HCT116 (cell line): Measurements from ENCODE around the gene ACTG2. TPM values are rescaled to one million over a fixed set of nuclear protein-coding genes. Genes with fewer than 3 reads are reported as not detected.

Source experiments
- ATAC-seq: fragments of 200-7000 bp; cut with Tn5 transposase; 2 replicates; pipeline ENCODE4 v1.9.1; 2020; ENCODE audit warnings: mild to moderate bottlenecking, moderate library complexity
- BruUV-seq: library from RNA; stranded (reverse); fragments of 400-500 nt; replicated peaks from 2 replicates; lab custom pipeline; 2021; lab: Mats Ljungman, UMichigan
- CTCF ChIA-PET: fragments of 300-600 bp; sonication (Branson Sonifier 250); formaldehyde crosslinking; loops from one replicate; lab custom pipeline; 2021; ENCODE audit warnings: antibody characterized with exemption; lab: Charles Lee
- POLR2A ChIA-PET: fragments of 300-600, 350-600 bp; sonication (Branson Sonifier 250); formaldehyde crosslinking; loops from one replicate; lab custom pipeline; 2021; ENCODE audit warnings: antibody characterized with exemption; lab: Charles Lee
- RAD21 ChIA-PET, 2 experiments: fragments of 300-600 bp; sonication (Branson Sonifier 250); formaldehyde crosslinking; loops; one replicate each; lab custom pipeline; 2023; ENCODE audit warnings: low total read pairs in 2 of 2; ENCODE audit not compliant: uncharacterized antibody in 2 of 2, unreplicated experiment in 2 of 2, low non-redundant PET in 1 of 2; lab: Charles Lee
- DNase-seq: peaks from one replicate; pipeline ENCODE4 v3.0.0-alpha.2; 2010; ENCODE audit warnings: low read depth, low spot score
- H2AFZ ChIP-seq: fragments of 200-600 bp; shearing (Covaris generic), sonication (generic); 2 replicates; pipeline ENCODE4 v1.6.1; 2017; ENCODE audit warnings: low read depth, mixed run types, mixed read lengths, antibody characterized with exemption, low read length; ENCODE audit not compliant: poor library complexity, severe bottlenecking
- H3K27ac ChIP-seq: 2 replicates; pipeline ENCODE4 v1.5.1; 2012; ENCODE audit warnings: low read depth, low read length
- H3K27me3 ChIP-seq: fragments of 200-600 bp; sonication (generic); 2 replicates; pipeline ENCODE4 v1.6.1; 2016; ENCODE audit warnings: mixed run types, low read length, mixed read lengths; ENCODE audit not compliant: insufficient read depth
- H3K36me3 ChIP-seq, 2 experiments: fragments of 200-500 bp in 1 of 2; fragments of 200-600 bp in 1 of 2; sonication (Bioruptor generic) in 1 of 2; sonication (generic) in 1 of 2; 2 replicates each; pipeline versions ENCODE4 v1.5.1 to v1.6.1; 2014 to 2016; ENCODE audit warnings: low read length in 2 of 2, inconsistent platforms in 1 of 2, mixed read lengths in 1 of 2, mixed run types in 1 of 2; ENCODE audit not compliant: insufficient read depth in 2 of 2, control insufficient read depth in 1 of 2
- H3K4me1 ChIP-seq, 2 experiments: fragments of 200-600 bp in 1 of 2; sonication (generic) in 1 of 2; 2 replicates each; pipeline versions ENCODE4 v1.5.1 to v1.6.1; 2012 to 2017; ENCODE audit warnings: low read length in 2 of 2, inconsistent platforms in 1 of 2, mild to moderate bottlenecking in 1 of 2, mixed read lengths in 1 of 2, mixed run types in 1 of 2, moderate library complexity in 1 of 2; ENCODE audit not compliant: insufficient read depth in 2 of 2, control insufficient read depth in 1 of 2
- H3K4me2 ChIP-seq: fragments of 200-600 bp; sonication (generic); 2 replicates; pipeline ENCODE4 v1.6.1; 2017; ENCODE audit warnings: mixed run types, low read length, mixed read lengths
- H3K4me3 ChIP-seq, 2 experiments: fragments of 200-600 bp in 1 of 2; sonication (generic) in 1 of 2; replicated peaks in 1 of 2; 2 replicates each; pipeline ENCODE4 v1.5.1; 2011 to 2016; ENCODE audit warnings: low read length in 2 of 2, control low read depth in 1 of 2, low read depth in 1 of 2, mild to moderate bottlenecking in 1 of 2, mixed read lengths in 1 of 2, mixed run types in 1 of 2
- H3K79me2 ChIP-seq: fragments of 200-600 bp; sonication (generic); 2 replicates; pipeline ENCODE4 v1.6.1; 2017; ENCODE audit warnings: mild to moderate bottlenecking, mixed run types, low read length, moderate library complexity, mixed read lengths; ENCODE audit not compliant: insufficient read depth
- H3K9ac ChIP-seq: fragments of 200-600 bp; sonication (generic); 2 replicates; pipeline ENCODE4 v1.6.1; 2016; ENCODE audit warnings: low read length, mixed read lengths
- H3K9me2 ChIP-seq: fragments of 200-600 bp; sonication (generic), shearing (Covaris generic); 2 replicates; pipeline ENCODE4 v1.6.1; 2017; ENCODE audit warnings: mixed run types, mild to moderate bottlenecking, moderate library complexity; ENCODE audit not compliant: insufficient read depth
- H3K9me3 ChIP-seq, 2 experiments: fragments of 200-500 bp in 1 of 2; fragments of 200-600 bp in 1 of 2; sonication (Bioruptor generic) in 1 of 2; sonication (generic) in 1 of 2; 2 replicates each; pipeline ENCODE4 v1.6.1; 2014 to 2017; ENCODE audit warnings: low read length in 2 of 2, mixed read lengths in 2 of 2, inconsistent platforms in 1 of 2, low read depth in 1 of 2, mild to moderate bottlenecking in 1 of 2, mixed run types in 1 of 2, moderate library complexity in 1 of 2; ENCODE audit not compliant: control insufficient read depth in 1 of 2, insufficient read depth in 1 of 2
- H4K20me1 ChIP-seq: fragments of 200-600 bp; sonication (generic), shearing (Covaris generic); 2 replicates; pipeline ENCODE4 v1.6.1; 2017; ENCODE audit warnings: mixed run types, mild to moderate bottlenecking, moderate library complexity; ENCODE audit not compliant: insufficient read depth
- CBX3 ChIP-seq: IDR thresholded peaks from 2 replicates; pipeline ENCODE4 v1.6.1; 2012; ENCODE audit warnings: low read depth
- EZH2 ChIP-seq: fragments of 200-600 bp; sonication (generic); IDR thresholded peaks from 2 replicates; pipeline ENCODE4 v1.6.1; 2017; ENCODE audit warnings: antibody characterized with exemption, mixed run types
- FOSL1 ChIP-seq: IDR thresholded peaks from 2 replicates; pipeline ENCODE4 v1.6.1; 2012; ENCODE audit warnings: low read depth
- JUND ChIP-seq: IDR thresholded peaks from 2 replicates; pipeline ENCODE4 v1.6.1; 2012
- POLR2AphosphoS5 ChIP-seq: IDR thresholded peaks from 2 replicates; pipeline ENCODE4 v1.6.1; 2011; ENCODE audit warnings: mild to moderate bottlenecking, low read depth, low read length, moderate library complexity
- RAD21 ChIP-seq: IDR thresholded peaks from 2 replicates; pipeline ENCODE4 v1.6.1; 2012; ENCODE audit warnings: low read depth, mild to moderate bottlenecking
- SIN3A ChIP-seq: IDR thresholded peaks from 2 replicates; pipeline ENCODE4 v1.6.1; 2012; ENCODE audit warnings: low read depth
- SP1 ChIP-seq: IDR thresholded peaks from 2 replicates; pipeline ENCODE4 v1.6.1; 2012; ENCODE audit warnings: low read depth
- TCF7L2 ChIP-seq: IDR thresholded peaks from 2 replicates; pipeline ENCODE4 v1.7.0; 2011; ENCODE audit warnings: borderline replicate concordance, inconsistent platforms; ENCODE audit not compliant: insufficient read depth, insufficient read length; ENCODE audit errors: extremely low read depth
- YY1 ChIP-seq: IDR thresholded peaks from 2 replicates; pipeline ENCODE4 v1.6.1; 2011; ENCODE audit warnings: low read length, low read depth, moderate library complexity, mild to moderate bottlenecking; ENCODE audit not compliant: insufficient replicate concordance; ENCODE audit errors: extremely low read depth
- ZFX ChIP-seq: fragments of 450-650 bp; IDR thresholded peaks from 2 replicates; pipeline ENCODE4 v1.6.1; 2017
- ZNF274 ChIP-seq: fragments of 200-500 bp; sonication (Bioruptor generic); IDR thresholded peaks from 2 replicates; pipeline ENCODE4 v1.6.1; 2014; ENCODE audit warnings: mild to moderate bottlenecking, low read depth, low read length, inconsistent platforms
- intact Hi-C: fragments of 100-400 bp; cut with micrococcal nuclease; formaldehyde crosslinking; loops from 2 replicates; pipeline ENCODE4 v1.10.0; 2022
- total RNA-seq: library from RNA; stranded (reverse); gene quantifications from one replicate; pipeline ENCODE4 v1.2.1, GENCODE V29; 2021; ENCODE audit not compliant: unreplicated experiment
- TF ChIP-seq, protein P1 (sequence below), 3 experiments: fragments of 200-600 bp in 1 of 3; sonication (generic) in 1 of 3; IDR thresholded peaks in 2 of 3; conservative IDR thresholded peaks in 1 of 3; 2 replicates each; pipeline ENCODE4 v1.5.1; 2012 to 2017; ENCODE audit warnings: low read depth in 2 of 3, low read length in 2 of 3, antibody characterized with exemption in 1 of 3, borderline replicate concordance in 1 of 3, control low read depth in 1 of 3, mild to moderate bottlenecking in 1 of 3, mixed read lengths in 1 of 3, mixed run types in 1 of 3, moderate library complexity in 1 of 3; ENCODE audit not compliant: insufficient read depth in 1 of 3
- TF ChIP-seq, protein P2 (sequence below): IDR thresholded peaks from 2 replicates; pipeline ENCODE4 v1.6.1; 2011; ENCODE audit warnings: mild to moderate bottlenecking, low read length, moderate library complexity; ENCODE audit not compliant: insufficient replicate concordance; ENCODE audit errors: extremely low read depth
- TF ChIP-seq, protein P3 (sequence below): IDR thresholded peaks from 2 replicates; pipeline ENCODE4 v1.6.1; 2012
- TF ChIP-seq, protein P4 (sequence below): IDR thresholded peaks from 2 replicates; pipeline ENCODE4 v1.6.1; 2012; ENCODE audit warnings: low read depth

Gene ACTG2
- total RNA-seq, 1 experiment from 2014 or later = 0.89 TPM

DNA sequence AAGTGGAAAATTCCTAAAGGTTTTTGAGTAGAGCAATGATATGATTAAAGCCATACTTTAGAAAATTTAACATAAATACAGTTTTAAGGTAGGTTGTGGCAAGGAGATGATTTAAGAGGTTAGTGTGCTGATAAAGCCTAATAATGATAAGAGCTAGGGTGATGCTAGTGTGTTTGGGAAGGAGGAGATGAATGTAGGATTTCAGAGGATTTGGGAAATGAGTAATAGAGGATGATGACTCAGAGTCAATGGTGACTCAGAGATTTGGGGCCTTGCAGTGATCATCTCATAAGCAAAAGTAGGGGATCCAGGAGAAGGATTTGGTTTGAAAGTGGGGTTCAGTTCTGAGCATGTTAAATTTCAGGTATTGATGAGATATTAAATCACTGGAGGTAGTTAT is 40.8 kb upstream of the ACTG2 start (continued):
- TF ChIP-seq, protein P1, sequence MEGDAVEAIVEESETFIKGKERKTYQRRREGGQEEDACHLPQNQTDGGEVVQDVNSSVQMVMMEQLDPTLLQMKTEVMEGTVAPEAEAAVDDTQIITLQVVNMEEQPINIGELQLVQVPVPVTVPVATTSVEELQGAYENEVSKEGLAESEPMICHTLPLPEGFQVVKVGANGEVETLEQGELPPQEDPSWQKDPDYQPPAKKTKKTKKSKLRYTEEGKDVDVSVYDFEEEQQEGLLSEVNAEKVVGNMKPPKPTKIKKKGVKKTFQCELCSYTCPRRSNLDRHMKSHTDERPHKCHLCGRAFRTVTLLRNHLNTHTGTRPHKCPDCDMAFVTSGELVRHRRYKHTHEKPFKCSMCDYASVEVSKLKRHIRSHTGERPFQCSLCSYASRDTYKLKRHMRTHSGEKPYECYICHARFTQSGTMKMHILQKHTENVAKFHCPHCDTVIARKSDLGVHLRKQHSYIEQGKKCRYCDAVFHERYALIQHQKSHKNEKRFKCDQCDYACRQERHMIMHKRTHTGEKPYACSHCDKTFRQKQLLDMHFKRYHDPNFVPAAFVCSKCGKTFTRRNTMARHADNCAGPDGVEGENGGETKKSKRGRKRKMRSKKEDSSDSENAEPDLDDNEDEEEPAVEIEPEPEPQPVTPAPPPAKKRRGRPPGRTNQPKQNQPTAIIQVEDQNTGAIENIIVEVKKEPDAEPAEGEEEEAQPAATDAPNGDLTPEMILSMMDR (IDR thresholded peaks at IDR 0.05 in 2 of 3, conservative IDR thresholded peaks at IDR 0.05 in 1 of 3; ENCODE audit: borderline replicate concordance in 1 of 3, insufficient read depth in 1 of 3, low read depth in 2 of 3, low read length in 2 of 3) = no peak
- no peak for TF ChIP-seq RAD21
- no peak for TF ChIP-seq CBX3
- TF ChIP-seq, protein P2, sequence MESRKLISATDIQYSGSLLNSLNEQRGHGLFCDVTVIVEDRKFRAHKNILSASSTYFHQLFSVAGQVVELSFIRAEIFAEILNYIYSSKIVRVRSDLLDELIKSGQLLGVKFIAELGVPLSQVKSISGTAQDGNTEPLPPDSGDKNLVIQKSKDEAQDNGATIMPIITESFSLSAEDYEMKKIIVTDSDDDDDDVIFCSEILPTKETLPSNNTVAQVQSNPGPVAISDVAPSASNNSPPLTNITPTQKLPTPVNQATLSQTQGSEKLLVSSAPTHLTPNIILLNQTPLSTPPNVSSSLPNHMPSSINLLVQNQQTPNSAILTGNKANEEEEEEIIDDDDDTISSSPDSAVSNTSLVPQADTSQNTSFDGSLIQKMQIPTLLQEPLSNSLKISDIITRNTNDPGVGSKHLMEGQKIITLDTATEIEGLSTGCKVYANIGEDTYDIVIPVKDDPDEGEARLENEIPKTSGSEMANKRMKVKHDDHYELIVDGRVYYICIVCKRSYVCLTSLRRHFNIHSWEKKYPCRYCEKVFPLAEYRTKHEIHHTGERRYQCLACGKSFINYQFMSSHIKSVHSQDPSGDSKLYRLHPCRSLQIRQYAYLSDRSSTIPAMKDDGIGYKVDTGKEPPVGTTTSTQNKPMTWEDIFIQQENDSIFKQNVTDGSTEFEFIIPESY = no peak
- TF ChIP-seq ZFX = no peak
- TF ChIP-seq SIN3A = no peak
- TF ChIP-seq, protein P3, sequence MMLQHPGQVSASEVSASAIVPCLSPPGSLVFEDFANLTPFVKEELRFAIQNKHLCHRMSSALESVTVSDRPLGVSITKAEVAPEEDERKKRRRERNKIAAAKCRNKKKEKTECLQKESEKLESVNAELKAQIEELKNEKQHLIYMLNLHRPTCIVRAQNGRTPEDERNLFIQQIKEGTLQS = no peak
- peak; percentile 38; the same call in 1 of the 2 replicates for TF ChIP-seq SP1
- TF ChIP-seq ZNF274 = no peak
- peak; percentile 89 for TF ChIP-seq JUND
- peak; percentile 94 for TF ChIP-seq FOSL1
- no peak for TF ChIP-seq EZH2

DNA sequence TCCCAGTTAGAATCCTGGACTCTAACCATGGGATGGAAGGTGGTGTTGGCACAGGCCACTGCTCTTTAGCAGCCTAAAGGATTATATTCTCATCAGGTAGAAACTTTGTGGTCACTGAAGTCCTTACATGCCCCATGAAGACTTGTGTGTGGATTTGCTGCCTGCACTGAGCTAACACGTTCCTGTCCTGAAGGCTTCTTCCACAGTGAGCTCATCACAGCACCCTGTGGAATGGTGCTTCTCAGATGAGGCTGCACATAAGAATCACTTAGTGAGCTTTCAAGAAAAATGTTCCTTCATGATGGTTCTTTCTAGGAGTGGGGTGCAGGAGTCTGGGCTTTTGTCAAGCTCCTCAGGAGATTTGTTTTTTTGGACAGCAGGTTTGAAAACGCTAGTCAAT is 37.3 kb upstream of the ACTG2 start:
- intact Hi-C loops = no loop called here
- H3K27ac ChIP-seq = no peak overlapping the region
- H4K20me1 ChIP-seq = peaks cover 3% of the 10 kb centered on the region; the same call in 1 of the 2 replicates
- no peak overlapping the region for H3K4me3 ChIP-seq
- BruUV-seq = no TSS peak
- no peaks in the 10 kb centered on the region for H3K79me2 ChIP-seq
- CTCF ChIA-PET = no interaction called here
- H3K9me3 ChIP-seq = no peaks in the 10 kb centered on the region
- H3K9me2 ChIP-seq = no peaks in the 10 kb centered on the region
- no peaks in the 10 kb centered on the region for H3K27me3 ChIP-seq
- H2AFZ ChIP-seq = no peak overlapping the region
- ATAC-seq = no peak
- DNase-seq = no peak
- H3K4me2 ChIP-seq = no peak overlapping the region
- peaks cover 14 to 35% of the 10 kb centered on the region in 2 experiments for H3K4me1 ChIP-seq
- H3K9ac ChIP-seq = no peak overlapping the region
- H3K36me3 ChIP-seq = peaks cover 14 to 38% of the 10 kb centered on the region in 2 experiments
- POLR2A ChIA-PET = no interaction called here
- RAD21 ChIA-PET = no interaction called here
- TF ChIP-seq SP1 = no peak
- TF ChIP-seq POLR2AphosphoS5 = no peak
- TF ChIP-seq, protein P4, sequence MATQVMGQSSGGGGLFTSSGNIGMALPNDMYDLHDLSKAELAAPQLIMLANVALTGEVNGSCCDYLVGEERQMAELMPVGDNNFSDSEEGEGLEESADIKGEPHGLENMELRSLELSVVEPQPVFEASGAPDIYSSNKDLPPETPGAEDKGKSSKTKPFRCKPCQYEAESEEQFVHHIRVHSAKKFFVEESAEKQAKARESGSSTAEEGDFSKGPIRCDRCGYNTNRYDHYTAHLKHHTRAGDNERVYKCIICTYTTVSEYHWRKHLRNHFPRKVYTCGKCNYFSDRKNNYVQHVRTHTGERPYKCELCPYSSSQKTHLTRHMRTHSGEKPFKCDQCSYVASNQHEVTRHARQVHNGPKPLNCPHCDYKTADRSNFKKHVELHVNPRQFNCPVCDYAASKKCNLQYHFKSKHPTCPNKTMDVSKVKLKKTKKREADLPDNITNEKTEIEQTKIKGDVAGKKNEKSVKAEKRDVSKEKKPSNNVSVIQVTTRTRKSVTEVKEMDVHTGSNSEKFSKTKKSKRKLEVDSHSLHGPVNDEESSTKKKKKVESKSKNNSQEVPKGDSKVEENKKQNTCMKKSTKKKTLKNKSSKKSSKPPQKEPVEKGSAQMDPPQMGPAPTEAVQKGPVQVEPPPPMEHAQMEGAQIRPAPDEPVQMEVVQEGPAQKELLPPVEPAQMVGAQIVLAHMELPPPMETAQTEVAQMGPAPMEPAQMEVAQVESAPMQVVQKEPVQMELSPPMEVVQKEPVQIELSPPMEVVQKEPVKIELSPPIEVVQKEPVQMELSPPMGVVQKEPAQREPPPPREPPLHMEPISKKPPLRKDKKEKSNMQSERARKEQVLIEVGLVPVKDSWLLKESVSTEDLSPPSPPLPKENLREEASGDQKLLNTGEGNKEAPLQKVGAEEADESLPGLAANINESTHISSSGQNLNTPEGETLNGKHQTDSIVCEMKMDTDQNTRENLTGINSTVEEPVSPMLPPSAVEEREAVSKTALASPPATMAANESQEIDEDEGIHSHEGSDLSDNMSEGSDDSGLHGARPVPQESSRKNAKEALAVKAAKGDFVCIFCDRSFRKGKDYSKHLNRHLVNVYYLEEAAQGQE = no peak
- TF ChIP-seq FOSL1 = no peak
- no peak for TF ChIP-seq ZFX
- no peak for TF ChIP-seq YY1
- no peak for TF ChIP-seq ZNF274
- TF ChIP-seq TCF7L2 = no peak
